Fibroblast of mammary gland (primary cell): ENCODE measurements around the gene DNASE1L3.

Experiments
- DNase-seq: peaks from one replicate; pipeline ENCODE4 v3.0.0-alpha.2; 2010; ENCODE audit warnings: low read depth
- H3K4me3 ChIP-seq: 2 replicates; pipeline ENCODE4 v1.5.1; 2011; ENCODE audit warnings: low read depth, mild to moderate bottlenecking, low read length, moderate library complexity; ENCODE audit not compliant: control insufficient read depth
- TF ChIP-seq, protein P1 (sequence below): conservative IDR thresholded peaks from 2 replicates; pipeline ENCODE4 v1.5.1; 2011; ENCODE audit warnings: low read depth, low read length, inconsistent platforms; ENCODE audit not compliant: control insufficient read depth, insufficient read depth

Gene DNASE1L3

DNA sequence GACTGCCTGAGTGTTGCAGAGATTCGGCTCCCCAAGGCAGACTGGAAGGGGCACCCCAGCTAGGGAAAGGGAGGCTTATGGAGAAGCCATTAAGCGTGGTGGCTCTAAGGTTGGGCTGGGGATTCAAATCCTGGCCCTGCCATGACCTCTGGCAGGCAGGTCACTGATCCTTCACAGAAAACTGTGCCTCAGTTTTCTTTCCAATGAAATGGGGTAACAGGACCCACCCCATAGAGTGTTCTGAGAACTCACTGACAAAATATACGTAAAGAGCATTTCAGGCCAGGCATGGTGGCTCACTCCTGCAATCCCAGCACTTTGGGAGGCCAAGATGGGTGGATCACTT lies 34.6 kb downstream of the DNASE1L3 start:
- H3K4me3 ChIP-seq = no peak overlapping the region
- DNase-seq = no peak
- TF ChIP-seq, protein P1, sequence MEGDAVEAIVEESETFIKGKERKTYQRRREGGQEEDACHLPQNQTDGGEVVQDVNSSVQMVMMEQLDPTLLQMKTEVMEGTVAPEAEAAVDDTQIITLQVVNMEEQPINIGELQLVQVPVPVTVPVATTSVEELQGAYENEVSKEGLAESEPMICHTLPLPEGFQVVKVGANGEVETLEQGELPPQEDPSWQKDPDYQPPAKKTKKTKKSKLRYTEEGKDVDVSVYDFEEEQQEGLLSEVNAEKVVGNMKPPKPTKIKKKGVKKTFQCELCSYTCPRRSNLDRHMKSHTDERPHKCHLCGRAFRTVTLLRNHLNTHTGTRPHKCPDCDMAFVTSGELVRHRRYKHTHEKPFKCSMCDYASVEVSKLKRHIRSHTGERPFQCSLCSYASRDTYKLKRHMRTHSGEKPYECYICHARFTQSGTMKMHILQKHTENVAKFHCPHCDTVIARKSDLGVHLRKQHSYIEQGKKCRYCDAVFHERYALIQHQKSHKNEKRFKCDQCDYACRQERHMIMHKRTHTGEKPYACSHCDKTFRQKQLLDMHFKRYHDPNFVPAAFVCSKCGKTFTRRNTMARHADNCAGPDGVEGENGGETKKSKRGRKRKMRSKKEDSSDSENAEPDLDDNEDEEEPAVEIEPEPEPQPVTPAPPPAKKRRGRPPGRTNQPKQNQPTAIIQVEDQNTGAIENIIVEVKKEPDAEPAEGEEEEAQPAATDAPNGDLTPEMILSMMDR = no peak

DNA sequence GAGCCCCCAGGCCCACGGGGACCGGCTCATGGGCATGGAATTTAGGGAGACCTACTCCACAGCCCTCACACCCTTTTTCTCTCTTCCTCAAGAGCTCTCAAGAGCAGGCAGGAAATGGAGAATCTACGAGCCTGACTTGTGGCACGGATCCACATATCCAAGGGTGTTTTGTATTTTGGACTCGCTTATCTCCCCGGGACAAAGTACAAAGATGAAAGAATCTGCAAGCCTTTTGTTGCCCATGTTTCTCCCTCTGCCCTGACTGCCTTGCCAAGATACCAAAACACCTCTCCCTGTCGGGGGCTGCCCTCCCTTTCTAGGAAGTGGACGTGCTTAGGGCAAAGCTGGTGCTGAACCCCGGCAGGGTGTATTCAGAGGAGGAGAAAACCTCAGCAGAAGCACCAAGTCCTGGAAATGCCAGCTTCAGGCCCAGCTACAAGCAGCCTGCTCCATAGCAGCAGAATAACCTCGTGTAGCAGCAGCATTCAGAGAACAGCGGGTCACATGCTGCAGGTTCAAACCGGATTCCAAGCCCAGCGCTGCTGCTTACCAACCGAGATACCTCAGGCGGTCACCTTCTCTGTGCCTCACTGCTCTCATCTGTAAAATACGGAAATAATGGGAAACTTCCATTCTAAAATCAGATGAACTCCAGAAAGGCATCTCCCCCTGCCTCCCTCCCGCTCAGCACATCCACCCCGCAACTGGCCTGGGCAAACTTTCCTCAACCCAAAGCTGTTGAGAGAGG lies 35.2 kb downstream of the DNASE1L3 start:
- H3K4me3 ChIP-seq = no peak overlapping the region
- TF ChIP-seq, protein P1 = no peak
- DNase-seq = peak; percentile 23

DNA sequence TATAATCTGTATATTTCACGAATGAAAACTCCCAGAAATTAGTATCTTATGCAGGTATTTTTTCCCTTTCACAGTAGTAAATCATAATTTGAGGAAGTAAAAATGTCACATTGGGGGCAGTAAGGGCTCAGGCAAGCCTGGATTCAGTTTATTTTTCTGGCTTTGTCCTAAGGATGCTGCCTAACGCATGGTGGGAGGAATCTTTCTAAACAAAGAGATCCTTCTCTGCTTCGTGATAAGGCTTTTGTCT lies 35.7 kb downstream of the DNASE1L3 start:
- no peak overlapping the region for H3K4me3 ChIP-seq
- TF ChIP-seq, protein P1 = no peak
- DNase-seq = no peak

GRCh38 chr3:58173669-58174398 lies 36.9 kb downstream of the DNASE1L3 start:
- H3K4me3 ChIP-seq = no peak overlapping the region
- no peak for DNase-seq
- TF ChIP-seq, protein P1 = peak; percentile 18

DNA sequence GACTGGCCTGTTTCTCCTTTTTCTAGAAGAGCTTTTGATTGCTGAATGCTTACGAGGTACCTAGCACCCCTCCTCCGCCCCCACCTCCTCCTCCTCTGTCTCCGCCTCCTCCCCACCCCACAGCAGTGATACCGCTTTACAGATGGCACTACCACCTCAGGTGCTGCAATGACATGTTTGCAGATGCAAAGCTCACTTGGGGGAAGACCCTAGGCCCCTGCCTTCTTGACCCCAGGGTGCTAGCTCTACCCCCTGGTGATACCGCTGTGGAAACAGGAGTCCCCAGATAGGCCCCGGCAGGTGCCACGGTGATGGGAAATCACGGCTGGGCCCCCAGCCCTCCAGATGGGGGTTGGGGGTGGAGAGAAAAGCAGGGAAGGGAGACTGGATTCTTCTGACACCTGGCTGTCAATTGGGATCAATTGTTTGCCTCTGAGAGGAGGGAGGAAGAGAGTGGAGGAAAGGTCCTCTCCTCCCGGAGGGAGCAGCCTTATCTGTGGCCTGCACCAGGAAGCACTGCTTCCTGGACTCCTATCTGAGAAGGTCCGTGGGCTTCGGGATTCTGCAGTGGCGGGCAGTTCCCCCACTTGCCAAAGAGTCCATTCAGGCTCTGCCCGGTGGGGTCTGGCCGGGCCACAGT lies 37.6 kb downstream of the DNASE1L3 start:
- TF ChIP-seq, protein P1 = no peak
- no peak for DNase-seq
- H3K4me3 ChIP-seq = no peak overlapping the region

DNA sequence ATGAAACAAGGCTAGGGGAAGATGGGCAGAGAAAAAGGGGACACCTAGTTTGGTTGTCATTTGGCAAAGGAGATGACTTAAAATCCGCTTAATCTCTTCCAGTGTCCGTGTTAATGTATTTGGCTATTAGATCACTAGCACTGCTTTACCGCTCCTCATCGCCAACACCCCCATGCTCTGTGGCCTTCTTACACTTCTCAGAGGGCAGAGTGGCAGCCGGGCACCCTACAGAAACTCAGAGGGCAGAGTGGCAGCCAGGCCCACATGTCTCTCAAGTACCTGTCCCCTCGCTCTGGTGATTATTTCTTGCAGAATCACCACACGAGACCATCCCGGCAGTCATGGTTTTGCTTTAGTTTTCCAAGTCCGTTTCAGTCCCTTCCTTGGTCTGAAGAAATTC lies 39.6 kb downstream of the DNASE1L3 start:
- no peak overlapping the region for H3K4me3 ChIP-seq
- TF ChIP-seq, protein P1 = no peak
- DNase-seq = no peak

GRCh38 chr3:58170376-58170775 lies 40.4 kb downstream of the DNASE1L3 start:
- TF ChIP-seq, protein P1 = no peak
- no peak for DNase-seq
- H3K4me3 ChIP-seq = no peak overlapping the region
